SK-N-MC (cell line): Measurements from ENCODE around the gene PRLHR.
"Not testable (repeated sequence)": the region's sequence is repeated elsewhere in the genome, so short reads cannot be mapped to it uniquely, and the experiment has no call there.

ENCODE experiments used
- EZH2 ChIP-seq: fragments of 200-600 bp; sonication (generic); IDR thresholded peaks from one replicate; pipeline ENCODE4 v1.6.1; 2017; ENCODE audit warnings: antibody characterized with exemption
- FOXP2 ChIP-seq: optimal IDR thresholded peaks from 2 replicates; pipeline ENCODE3; 2011; ENCODE audit warnings: mild to moderate bottlenecking, moderate library complexity; ENCODE audit not compliant: insufficient read depth; ENCODE audit errors: extremely low read length, control extremely low read depth
- POLR2AphosphoS5 ChIP-seq: IDR thresholded peaks from 2 replicates; pipeline ENCODE4 v1.6.1; 2012; ENCODE audit warnings: mild to moderate bottlenecking, low read depth, low read length, borderline replicate concordance

GRCh38 chr10:118613863-118614262 lies 18.4 kb upstream of the PRLHR start:
- not testable (repeated sequence) for TF ChIP-seq EZH2, POLR2AphosphoS5, FOXP2
